GM18502 (cell line): ENCODE data around the gene FCN2.

Source experiments
- ATAC-seq: cut with Tn5 transposase; IDR thresholded peaks from one replicate; pipeline ENCODE4 v1.9.1; 2021; ENCODE audit warnings: mild to moderate bottlenecking; ENCODE audit not compliant: unreplicated experiment, poor library complexity

The FCN2 gene

GRCh38 chr9:134880484-134881312 is at the start of gene FCN2:
FCN2 (plus strand) TSS chr9:134880810; CDS start chr9:134880822, 12 bp downstream.
- ATAC-seq: no peak

GRCh38 chr9:134830926-134831720 is 49.5 kb upstream of the FCN2 start:
- ATAC-seq: no peak

- ATAC-seq: no peak
Observed at GRCh38 chr9:134832471-134832870, 48.1 kb upstream of the FCN2 start.

- no peak for ATAC-seq
Observed at GRCh38 chr9:134833294-134833880, 47.2 kb upstream of the FCN2 start.

- no peak for ATAC-seq
Observed at GRCh38 chr9:134834217-134834956, 46.2 kb upstream of the FCN2 start.

GRCh38 chr9:134834957-134835419 is 45.6 kb upstream of the FCN2 start:
- ATAC-seq: no peak

- ATAC-seq: no peak
Observed at GRCh38 chr9:134835448-134835847, 45.2 kb upstream of the FCN2 start.

GRCh38 chr9:134835987-134836386 is 44.6 kb upstream of the FCN2 start:
- no peak for ATAC-seq

GRCh38 chr9:134836406-134836970 is 44.1 kb upstream of the FCN2 start:
- no peak for ATAC-seq

- ATAC-seq: no peak
Observed at GRCh38 chr9:134837529-134837928, 43.1 kb upstream of the FCN2 start.

GRCh38 chr9:134838651-134839454 is 41.8 kb upstream of the FCN2 start:
- ATAC-seq: no peak

- no peak for ATAC-seq
Observed at GRCh38 chr9:134839455-134840125, 41.0 kb upstream of the FCN2 start.

- no peak for ATAC-seq
Observed at GRCh38 chr9:134840511-134840910, 40.1 kb upstream of the FCN2 start.

- no peak for ATAC-seq
Observed at GRCh38 chr9:134841180-134841904, 39.3 kb upstream of the FCN2 start.

- ATAC-seq: no peak
Observed at GRCh38 chr9:134842321-134842720, 38.3 kb upstream of the FCN2 start.

GRCh38 chr9:134843740-134844139 is 36.9 kb upstream of the FCN2 start:
- ATAC-seq: no peak

GRCh38 chr9:134844821-134845220 is 35.8 kb upstream of the FCN2 start:
- no peak for ATAC-seq

GRCh38 chr9:134846187-134846586 is 34.4 kb upstream of the FCN2 start:
- ATAC-seq: no peak
